Upper lobe of left lung (tissue), 6 donors: Measurements from ENCODE around the gene TDRD12. TPM values are rescaled to one million over a fixed set of nuclear protein-coding genes. Genes with fewer than 3 reads are reported as not detected.

Experiments used
- ATAC-seq, 2 donors: fragments of 200-7000 bp; cut with Tn5 transposase; one replicate each; pipeline ENCODE4 v1.9.1; 2022; ENCODE audit warnings: mild to moderate bottlenecking in 2 of 2, moderate library complexity in 2 of 2; ENCODE audit not compliant: low FRiP score in 2 of 2
- DNase-seq, 2 donors: peaks; one replicate each; pipeline ENCODE4 v3.0.0-alpha.2; 2019 to 2020
- H3K27ac ChIP-seq, 4 donors: fragments of 200-600 bp; sonication (generic); one replicate each; pipeline ENCODE4 v1.5.1; 2016 to 2019
- H3K27me3 ChIP-seq, 4 donors: fragments of 200-600 bp; sonication (generic); one replicate each; pipeline ENCODE4 v1.5.1; 2017 to 2019
- H3K36me3 ChIP-seq, 4 donors: fragments of 200-600 bp; sonication (generic); one replicate each; pipeline ENCODE4 v1.5.1; 2016 to 2019
- H3K4me1 ChIP-seq, 4 donors: fragments of 200-600 bp; sonication (generic); one replicate each; pipeline ENCODE4 v1.5.1; 2018 to 2019
- H3K4me3 ChIP-seq, 4 donors: fragments of 200-600 bp; sonication (generic); one replicate each; pipeline ENCODE4 v1.5.1; 2017 to 2019; ENCODE audit warnings: mild to moderate bottlenecking in 2 of 4, moderate library complexity in 1 of 4
- H3K9me3 ChIP-seq, 4 donors: fragments of 200-600 bp; sonication (generic); one replicate each; pipeline ENCODE4 v1.5.1; 2018 to 2019
- EP300 ChIP-seq, 4 donors: sonication (generic); formaldehyde crosslinking; IDR thresholded peaks; one replicate each; pipeline ENCODE4 v1.5.1; 2017; ENCODE audit warnings: antibody characterized with exemption in 4 of 4, control low read depth in 2 of 4
- POLR2A ChIP-seq, 4 donors: fragments of 450-650 bp; IDR thresholded peaks; one replicate each; pipeline ENCODE4 v1.5.1; 2016 to 2017; ENCODE audit warnings: antibody characterized with exemption in 4 of 4, mild to moderate bottlenecking in 2 of 4
- POLR2AphosphoS5 ChIP-seq, 2 donors: sonication (generic); formaldehyde crosslinking; IDR thresholded peaks; one replicate each; pipeline ENCODE4 v1.5.1; 2017; ENCODE audit warnings: antibody characterized with exemption in 2 of 2
- WGBS, 2 donors: methylation state at CpG; one replicate each; pipeline ENCODE4 v1.1.5; 2017 to 2018; 5-methylcytosine and 5-hydroxymethylcytosine counted together
- total RNA-seq, 6 donors: library from RNA; depleted of rRNA in 4 of 6; stranded (reverse); fragments of >200 nt in 4 of 6; gene quantifications; one replicate each; pipeline versions ENCODE4 v1.1.0 to v1.2.1, GENCODE V29; 2016 to 2021
- TF ChIP-seq, protein P1 (sequence below), 6 experiments: fragments of 450-650 bp in 4 of 6; fragments of 200-600 bp in 2 of 6; sonication (generic) in 2 of 6; IDR thresholded peaks; one replicate each; pipeline ENCODE4 v1.5.1; 2016 to 2019; ENCODE audit warnings: antibody characterized with exemption in 6 of 6
- donor health status: DM: no; HTN: no; CAD: no; lungs with moderate emphysema.
- donor health status: DM: no; HTN: yes; CAD: no; lungs with severe emphysema.

TDRD12 gene
- total RNA-seq, 6 donors from 2014 or later, result 0.15 to 4.0 (median 0.38) TPM; not detected in 2

DNA sequence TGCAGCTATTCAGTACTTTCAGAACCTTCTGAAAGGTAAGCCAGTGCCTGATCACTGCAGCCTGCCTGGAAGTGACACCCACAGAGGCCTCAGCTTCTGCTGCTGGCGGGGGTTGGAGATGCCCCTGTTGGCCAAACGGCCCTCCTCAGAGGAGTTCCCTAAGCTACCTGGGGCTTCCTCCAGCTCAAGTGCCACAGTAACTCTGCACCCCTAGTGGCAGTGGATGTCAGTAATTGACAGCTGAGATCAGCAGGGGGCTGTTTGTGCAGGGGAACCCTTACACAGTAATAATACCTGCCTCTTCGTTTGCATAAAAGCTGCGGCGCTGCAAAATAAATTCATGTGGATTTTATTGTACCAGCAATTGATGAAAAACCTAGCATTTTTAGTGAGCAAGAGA is 28.9 kb downstream of the TDRD12 start:
- Histone ChIP-seq H3K27ac (no peak overlapping the region), H3K4me3 (no peak overlapping the region), H3K9me3 (no peaks in the 10 kb centered on the region), H3K27me3 (no peaks in the 10 kb centered on the region), H3K36me3 (no peaks in the 10 kb centered on the region), H3K4me1 (no peaks in the 10 kb centered on the region)
- no peak for TF ChIP-seq EP300 (IDR thresholded peaks at IDR 0.05)
- TF ChIP-seq POLR2A (IDR thresholded peaks at IDR 0.05), result no peak
- TF ChIP-seq, protein P1, sequence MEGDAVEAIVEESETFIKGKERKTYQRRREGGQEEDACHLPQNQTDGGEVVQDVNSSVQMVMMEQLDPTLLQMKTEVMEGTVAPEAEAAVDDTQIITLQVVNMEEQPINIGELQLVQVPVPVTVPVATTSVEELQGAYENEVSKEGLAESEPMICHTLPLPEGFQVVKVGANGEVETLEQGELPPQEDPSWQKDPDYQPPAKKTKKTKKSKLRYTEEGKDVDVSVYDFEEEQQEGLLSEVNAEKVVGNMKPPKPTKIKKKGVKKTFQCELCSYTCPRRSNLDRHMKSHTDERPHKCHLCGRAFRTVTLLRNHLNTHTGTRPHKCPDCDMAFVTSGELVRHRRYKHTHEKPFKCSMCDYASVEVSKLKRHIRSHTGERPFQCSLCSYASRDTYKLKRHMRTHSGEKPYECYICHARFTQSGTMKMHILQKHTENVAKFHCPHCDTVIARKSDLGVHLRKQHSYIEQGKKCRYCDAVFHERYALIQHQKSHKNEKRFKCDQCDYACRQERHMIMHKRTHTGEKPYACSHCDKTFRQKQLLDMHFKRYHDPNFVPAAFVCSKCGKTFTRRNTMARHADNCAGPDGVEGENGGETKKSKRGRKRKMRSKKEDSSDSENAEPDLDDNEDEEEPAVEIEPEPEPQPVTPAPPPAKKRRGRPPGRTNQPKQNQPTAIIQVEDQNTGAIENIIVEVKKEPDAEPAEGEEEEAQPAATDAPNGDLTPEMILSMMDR (IDR thresholded peaks at IDR 0.05), result no peak
- TF ChIP-seq POLR2AphosphoS5 (IDR thresholded peaks at IDR 0.05), result no peak
- no peak for ATAC-seq
- DNase-seq, result no peak
- WGBS, 2 donors, result 76 to 87% methylated on average over 3 to 5 of the region's 5 CpGs

DNA sequence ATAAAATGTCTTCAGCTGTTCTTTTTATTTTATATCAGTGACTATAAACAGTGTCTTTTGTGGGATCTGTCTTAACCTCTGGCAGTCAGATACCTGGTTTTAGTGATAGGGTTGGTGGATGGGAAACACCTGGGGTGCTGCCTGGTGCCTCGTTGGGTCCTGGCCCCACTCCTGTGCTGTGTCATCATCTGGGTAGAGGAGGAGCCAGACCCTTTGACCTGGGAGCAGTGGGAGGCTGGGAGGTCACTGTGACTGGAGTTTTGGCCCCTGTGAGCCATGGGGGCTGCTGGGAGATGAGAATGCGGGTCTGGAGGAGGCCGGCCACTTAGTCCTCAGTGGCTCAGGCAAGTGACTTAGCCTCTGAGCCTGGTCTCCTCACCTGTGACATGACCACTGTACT is 29.4 kb downstream of the TDRD12 start:
- WGBS, 2 donors, result 38 to 66% methylated on average over 1 to 3 of the region's 3 CpGs
- TF ChIP-seq POLR2A (IDR thresholded peaks at IDR 0.05) (no peak), EP300 (IDR thresholded peaks at IDR 0.05) (no peak), POLR2AphosphoS5 (IDR thresholded peaks at IDR 0.05) (no peak)
- TF ChIP-seq, protein P1 (IDR thresholded peaks at IDR 0.05), result no peak
- no peaks in the 10 kb centered on the region for H3K27me3 ChIP-seq
- H3K36me3 ChIP-seq, result no peaks in the 10 kb centered on the region
- H3K4me3 ChIP-seq, result no peak overlapping the region
- no peak for DNase-seq
- H3K4me1 ChIP-seq, result no peaks in the 10 kb centered on the region
- ATAC-seq, result no peak
- H3K9me3 ChIP-seq, result no peaks in the 10 kb centered on the region
- H3K27ac ChIP-seq, result no peak overlapping the region

DNA sequence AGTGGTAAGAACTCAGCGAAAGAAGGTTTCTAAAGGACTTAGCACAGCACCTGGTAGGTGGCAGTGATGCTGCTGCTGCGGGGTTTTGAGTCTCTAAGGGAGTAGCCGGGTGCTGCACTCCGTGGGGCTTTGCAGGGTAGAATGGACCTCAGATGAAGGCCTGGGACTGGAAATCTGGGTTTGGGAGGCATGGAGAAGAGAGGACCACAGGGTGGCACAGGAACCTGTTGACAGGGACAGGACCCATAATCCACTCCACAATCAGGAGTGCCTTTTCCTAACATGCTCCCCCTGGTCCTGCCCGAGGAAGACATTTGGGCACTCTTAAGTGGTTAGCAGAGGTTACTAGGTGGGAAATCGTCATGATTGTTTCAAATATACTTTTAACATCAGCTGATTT is 29.8 kb downstream of the TDRD12 start:
- Histone ChIP-seq H3K9me3 (no peaks in the 10 kb centered on the region), H3K27ac (no peak overlapping the region), H3K36me3 (no peaks in the 10 kb centered on the region), H3K27me3 (no peaks in the 10 kb centered on the region), H3K4me3 (no peak overlapping the region), H3K4me1 (no peaks in the 10 kb centered on the region)
- 73 to 82% methylated on average over 6 of the region's 6 CpGs for WGBS, 2 donors
- no peak for DNase-seq
- no peak for ATAC-seq
- no peak for TF ChIP-seq POLR2A (IDR thresholded peaks at IDR 0.05)
- no peak for TF ChIP-seq EP300 (IDR thresholded peaks at IDR 0.05)
- TF ChIP-seq, protein P1 (IDR thresholded peaks at IDR 0.05), result no peak
- no peak for TF ChIP-seq POLR2AphosphoS5 (IDR thresholded peaks at IDR 0.05)

DNA sequence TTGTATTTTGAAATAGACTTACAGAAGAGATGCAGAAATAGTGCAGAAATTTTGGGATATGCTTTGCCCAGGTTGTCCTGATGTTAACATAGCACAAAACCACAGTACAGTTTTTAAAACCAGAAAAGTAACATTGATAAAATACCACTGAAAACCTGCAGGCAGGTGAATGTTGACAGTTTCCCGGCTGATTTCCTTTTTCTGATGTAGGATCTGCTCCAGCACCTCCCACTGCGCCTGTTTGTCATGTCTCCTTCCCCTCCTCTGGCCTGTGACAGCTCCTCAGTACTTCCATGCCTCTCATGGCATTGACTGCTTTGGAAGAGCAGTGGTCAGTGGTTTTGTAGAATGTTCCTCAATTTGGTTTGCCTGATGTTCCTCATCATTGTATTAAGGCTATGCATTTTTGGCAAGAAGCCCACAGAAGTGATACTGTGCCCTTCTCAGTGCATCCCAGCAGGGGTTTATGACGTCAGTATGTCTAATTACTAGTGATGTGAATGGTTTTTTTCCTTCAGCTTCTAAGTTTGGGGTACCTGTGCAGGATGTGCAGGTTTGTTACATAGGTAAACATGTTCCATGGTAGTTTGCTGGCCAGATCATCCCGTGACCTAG is 31.0 kb downstream of the TDRD12 start:
- Histone ChIP-seq H3K9me3 (no peaks in the 10 kb centered on the region), H3K4me1 (no peaks in the 10 kb centered on the region), H3K4me3 (no peak overlapping the region), H3K27ac (no peak overlapping the region), H3K36me3 (no peaks in the 10 kb centered on the region), H3K27me3 (no peaks in the 10 kb centered on the region)
- 43 to 56% methylated on average over 4 of the region's 4 CpGs for WGBS, 2 donors
- ATAC-seq (no peak), DNase-seq (no peak)
- TF ChIP-seq POLR2A (IDR thresholded peaks at IDR 0.05) (no peak), EP300 (IDR thresholded peaks at IDR 0.05) (no peak), POLR2AphosphoS5 (IDR thresholded peaks at IDR 0.05) (no peak)
- TF ChIP-seq, protein P1 (IDR thresholded peaks at IDR 0.05), result no peak

DNA sequence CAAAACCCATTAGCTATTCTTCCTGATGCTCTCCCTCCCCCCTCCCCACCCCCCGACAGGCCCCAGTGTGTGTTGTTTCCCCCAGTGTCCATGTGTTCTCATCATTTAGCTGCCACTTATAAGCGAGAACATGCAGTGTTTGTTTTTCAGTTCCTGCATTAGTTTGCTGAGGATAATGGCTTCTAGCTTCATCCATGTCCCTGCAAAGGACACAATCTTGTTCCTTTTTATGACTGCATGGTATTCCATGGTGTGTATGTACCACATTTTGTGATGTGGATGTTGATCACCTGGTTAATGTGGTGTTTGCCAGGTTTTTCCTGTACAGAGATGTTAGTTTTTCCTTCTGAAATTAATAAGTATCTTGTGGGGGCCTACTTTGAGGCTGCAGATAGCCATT is 31.5 kb downstream of the TDRD12 start:
- Histone ChIP-seq H3K36me3 (no peaks in the 10 kb centered on the region), H3K4me1 (no peaks in the 10 kb centered on the region), H3K4me3 (no peak overlapping the region), H3K9me3 (no peaks in the 10 kb centered on the region), H3K27ac (no peak overlapping the region), H3K27me3 (no peaks in the 10 kb centered on the region)
- TF ChIP-seq EP300 (IDR thresholded peaks at IDR 0.05) (no peak), POLR2A (IDR thresholded peaks at IDR 0.05) (no peak), POLR2AphosphoS5 (IDR thresholded peaks at IDR 0.05) (no peak)
- TF ChIP-seq, protein P1 (IDR thresholded peaks at IDR 0.05), result no peak
- 59 to 64% methylated on average over 2 of the region's 2 CpGs for WGBS, 2 donors
- no peak for DNase-seq
- ATAC-seq, result no peak
